Liver (tissue), 3 donors: ENCODE results near the gene POLH.

Experiments
- EGR1 ChIP-seq, 2 donors: IDR thresholded peaks; 2 replicates each; pipeline ENCODE4 v1.6.1; 2016 to 2018; ENCODE audit warnings: antibody characterized with exemption in 2 of 2, low read depth in 2 of 2
- GABPA ChIP-seq, 2 donors: IDR thresholded peaks in 1 of 2; conservative IDR thresholded peaks in 1 of 2; 2 replicates each; pipeline ENCODE4 v1.6.1; 2016; ENCODE audit warnings: antibody characterized with exemption in 2 of 2, mild to moderate bottlenecking in 1 of 2, moderate library complexity in 1 of 2
- SP1 ChIP-seq: IDR thresholded peaks from 2 replicates; pipeline ENCODE4 v1.6.1; 2018; ENCODE audit warnings: antibody characterized with exemption, mild to moderate bottlenecking
- TAF1 ChIP-seq: conservative IDR thresholded peaks from 2 replicates; pipeline ENCODE4 v1.6.1; 2016; ENCODE audit warnings: antibody characterized with exemption, mild to moderate bottlenecking
- YY1 ChIP-seq: IDR thresholded peaks from 2 replicates; pipeline ENCODE4 v1.6.1; 2016; ENCODE audit warnings: antibody characterized with exemption, mild to moderate bottlenecking
- ZBTB33 ChIP-seq: IDR thresholded peaks from 2 replicates; pipeline ENCODE4 v1.6.1; 2016; ENCODE audit warnings: antibody characterized with exemption
- TF ChIP-seq, protein P1 (sequence below): fragments of 150-350 bp; IDR thresholded peaks from 2 replicates; pipeline ENCODE4 v1.5.1; 2017; ENCODE audit warnings: improper control_type of control experiment, low read depth, low read length; ENCODE audit not compliant: missing input control
- TF ChIP-seq, protein P2 (sequence below): IDR thresholded peaks from 2 replicates; pipeline ENCODE4 v1.6.1; 2016; ENCODE audit warnings: antibody characterized with exemption
- TF ChIP-seq, protein P3 (sequence below): IDR thresholded peaks from 2 replicates; pipeline ENCODE4 v1.6.1; 2016; ENCODE audit warnings: antibody characterized with exemption
- TF ChIP-seq, protein P4 (sequence below): IDR thresholded peaks from 2 replicates; pipeline ENCODE4 v1.6.1; 2016; ENCODE audit warnings: antibody characterized with exemption, mild to moderate bottlenecking
- donor health status: healthy.
- donor health status: healthy.

DNA sequence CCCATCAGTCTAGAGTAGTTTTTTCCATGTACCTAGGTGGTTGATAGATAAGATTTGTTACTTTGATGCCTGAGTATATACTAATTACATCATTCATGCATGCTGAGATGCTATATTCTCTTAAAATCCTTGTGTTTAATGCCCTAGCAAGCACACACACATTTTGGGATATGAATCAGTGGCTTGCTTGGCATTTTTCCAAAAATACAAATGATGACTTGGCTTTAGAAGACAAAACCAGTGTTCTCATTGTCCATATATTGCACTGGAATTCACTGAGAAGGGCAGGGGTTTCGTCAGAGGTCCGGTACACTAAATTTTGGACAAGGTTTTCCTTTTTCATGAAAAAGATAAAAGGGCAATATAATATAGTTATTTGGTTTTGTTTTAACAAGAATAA, 28.2 kb downstream of the POLH start:
- TF ChIP-seq, protein P1, sequence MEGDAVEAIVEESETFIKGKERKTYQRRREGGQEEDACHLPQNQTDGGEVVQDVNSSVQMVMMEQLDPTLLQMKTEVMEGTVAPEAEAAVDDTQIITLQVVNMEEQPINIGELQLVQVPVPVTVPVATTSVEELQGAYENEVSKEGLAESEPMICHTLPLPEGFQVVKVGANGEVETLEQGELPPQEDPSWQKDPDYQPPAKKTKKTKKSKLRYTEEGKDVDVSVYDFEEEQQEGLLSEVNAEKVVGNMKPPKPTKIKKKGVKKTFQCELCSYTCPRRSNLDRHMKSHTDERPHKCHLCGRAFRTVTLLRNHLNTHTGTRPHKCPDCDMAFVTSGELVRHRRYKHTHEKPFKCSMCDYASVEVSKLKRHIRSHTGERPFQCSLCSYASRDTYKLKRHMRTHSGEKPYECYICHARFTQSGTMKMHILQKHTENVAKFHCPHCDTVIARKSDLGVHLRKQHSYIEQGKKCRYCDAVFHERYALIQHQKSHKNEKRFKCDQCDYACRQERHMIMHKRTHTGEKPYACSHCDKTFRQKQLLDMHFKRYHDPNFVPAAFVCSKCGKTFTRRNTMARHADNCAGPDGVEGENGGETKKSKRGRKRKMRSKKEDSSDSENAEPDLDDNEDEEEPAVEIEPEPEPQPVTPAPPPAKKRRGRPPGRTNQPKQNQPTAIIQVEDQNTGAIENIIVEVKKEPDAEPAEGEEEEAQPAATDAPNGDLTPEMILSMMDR: no peak
- TF ChIP-seq YY1 (no peak), SP1 (no peak), GABPA (IDR thresholded peaks at IDR 0.05 in 1 of 2, conservative IDR thresholded peaks at IDR 0.05 in 1 of 2) (no peak), TAF1 (no peak), ZBTB33 (no peak), EGR1 (IDR thresholded peaks at IDR 0.05; ENCODE audit: low read depth in 2 of 2) (no peak)
- TF ChIP-seq, protein P2, sequence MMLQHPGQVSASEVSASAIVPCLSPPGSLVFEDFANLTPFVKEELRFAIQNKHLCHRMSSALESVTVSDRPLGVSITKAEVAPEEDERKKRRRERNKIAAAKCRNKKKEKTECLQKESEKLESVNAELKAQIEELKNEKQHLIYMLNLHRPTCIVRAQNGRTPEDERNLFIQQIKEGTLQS: no peak
- TF ChIP-seq, protein P3, sequence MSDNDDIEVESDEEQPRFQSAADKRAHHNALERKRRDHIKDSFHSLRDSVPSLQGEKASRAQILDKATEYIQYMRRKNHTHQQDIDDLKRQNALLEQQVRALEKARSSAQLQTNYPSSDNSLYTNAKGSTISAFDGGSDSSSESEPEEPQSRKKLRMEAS: no peak
- TF ChIP-seq, protein P4, sequence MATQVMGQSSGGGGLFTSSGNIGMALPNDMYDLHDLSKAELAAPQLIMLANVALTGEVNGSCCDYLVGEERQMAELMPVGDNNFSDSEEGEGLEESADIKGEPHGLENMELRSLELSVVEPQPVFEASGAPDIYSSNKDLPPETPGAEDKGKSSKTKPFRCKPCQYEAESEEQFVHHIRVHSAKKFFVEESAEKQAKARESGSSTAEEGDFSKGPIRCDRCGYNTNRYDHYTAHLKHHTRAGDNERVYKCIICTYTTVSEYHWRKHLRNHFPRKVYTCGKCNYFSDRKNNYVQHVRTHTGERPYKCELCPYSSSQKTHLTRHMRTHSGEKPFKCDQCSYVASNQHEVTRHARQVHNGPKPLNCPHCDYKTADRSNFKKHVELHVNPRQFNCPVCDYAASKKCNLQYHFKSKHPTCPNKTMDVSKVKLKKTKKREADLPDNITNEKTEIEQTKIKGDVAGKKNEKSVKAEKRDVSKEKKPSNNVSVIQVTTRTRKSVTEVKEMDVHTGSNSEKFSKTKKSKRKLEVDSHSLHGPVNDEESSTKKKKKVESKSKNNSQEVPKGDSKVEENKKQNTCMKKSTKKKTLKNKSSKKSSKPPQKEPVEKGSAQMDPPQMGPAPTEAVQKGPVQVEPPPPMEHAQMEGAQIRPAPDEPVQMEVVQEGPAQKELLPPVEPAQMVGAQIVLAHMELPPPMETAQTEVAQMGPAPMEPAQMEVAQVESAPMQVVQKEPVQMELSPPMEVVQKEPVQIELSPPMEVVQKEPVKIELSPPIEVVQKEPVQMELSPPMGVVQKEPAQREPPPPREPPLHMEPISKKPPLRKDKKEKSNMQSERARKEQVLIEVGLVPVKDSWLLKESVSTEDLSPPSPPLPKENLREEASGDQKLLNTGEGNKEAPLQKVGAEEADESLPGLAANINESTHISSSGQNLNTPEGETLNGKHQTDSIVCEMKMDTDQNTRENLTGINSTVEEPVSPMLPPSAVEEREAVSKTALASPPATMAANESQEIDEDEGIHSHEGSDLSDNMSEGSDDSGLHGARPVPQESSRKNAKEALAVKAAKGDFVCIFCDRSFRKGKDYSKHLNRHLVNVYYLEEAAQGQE: no peak
